K562 treated with DMSO at 1 percent for 12 hours (cell line): ENCODE measurements around the gene PLA2G2C. TPM values are rescaled to one million over a fixed set of nuclear protein-coding genes. Genes with fewer than 3 reads are reported as not detected.

ENCODE experiments used
- total RNA-seq: library from RNA; unstranded; fragments of 300-600 nt; gene quantifications from 2 replicates; pipeline ENCODE4 v1.2.3, GENCODE V29; 2022; ENCODE audit not compliant: insufficient read depth

Gene PLA2G2C
- total RNA-seq: 0.40 and 0.42 TPM in 2 replicates

GRCh38 chr1:20185834-20186782 is at the start of gene PLA2G2C, which contains the start of gene UBXN10:
PLA2G2C (minus strand) TSS chr1:20186518; CDS start chr1:20177363, 9,155 bp downstream.
UBXN10 (plus strand) TSS chr1:20186096; CDS start chr1:20190562, 4,466 bp downstream.

GRCh38 chr1:20138961-20139550 is 47.3 kb downstream of the PLA2G2C start, which contains the start of gene PLA2G2F:
PLA2G2F (plus strand) TSS chr1:20139323; CDS start chr1:20139428, 105 bp downstream.

GRCh38 chr1:20119347-20119746 is 67.0 kb downstream of the PLA2G2C start, which contains the start of gene PLA2G2D:
PLA2G2D (minus strand) TSS chr1:20119536; CDS start chr1:20119498, 38 bp downstream.

Other genes with a start within 250 kb of the PLA2G2C start
- gene PLA2G2A, start 206.9 kb downstream of the PLA2G2C start, total RNA-seq: not detected in 2 replicates
- gene PLA2G5, start 116.3 kb downstream of the PLA2G2C start, total RNA-seq: not detected in 2 replicates
- not detected in 2 replicates for gene PLA2G2D, start 67.0 kb downstream of the PLA2G2C start, total RNA-seq
- not detected in 2 replicates for gene PLA2G2F, start 47.2 kb downstream of the PLA2G2C start, total RNA-seq
- gene UBXN10, start 422 bp downstream of the PLA2G2C start, total RNA-seq: 5.3 and 9.7 TPM in 2 replicates
- gene VWA5B1, start 104.4 kb upstream of the PLA2G2C start, total RNA-seq: not detected in 2 replicates